ENCODE measurements around the gene TAS1R2. TPM values are rescaled to one million over a fixed set of nuclear protein-coding genes. Genes with fewer than 3 reads are reported as not detected.

Gene TAS1R2
- total and polyA plus RNA-seq, 2 experiments from 2014 or later: not detected

- peaks cover 3% of the 10 kb centered on the region for H3K27me3 Mint-ChIP-seq (ENCODE audit: insufficient read depth, low read depth, poor library complexity)
- H4K20me1 ChIP-seq (replicated peaks; ENCODE audit: insufficient read depth): no peaks in the 10 kb centered on the region
- no peaks in the 10 kb centered on the region for H3K9me2 ChIP-seq (ENCODE audit: insufficient read depth)
- peaks cover 5% of the 10 kb centered on the region; the same call in 1 of the 2 replicates for H3K4me1 ChIP-seq (ENCODE audit: insufficient read depth)
- H3K36me3 ChIP-seq (ENCODE audit: insufficient read depth): no peaks in the 10 kb centered on the region
- H3K4me3 Mint-ChIP-seq: no peak overlapping the region; the same call in 2 of the 3 replicates
- no peak overlapping the region for H3K4me3 ChIP-seq
- no peak for ATAC-seq
- no peaks in the 10 kb centered on the region for H3K4me1 Mint-ChIP-seq
- H3K79me2 ChIP-seq (replicated peaks; ENCODE audit: insufficient read depth): no peaks in the 10 kb centered on the region
- H3K27ac Mint-ChIP-seq: no peak overlapping the region
- DNase-seq (ENCODE audit: low spot score): no peak
- no peak for TF ChIP-seq ZNF331 (CRISPR knock-in tag; IDR thresholded peaks at IDR 0.05; ENCODE audit: low read depth)
- no peak for TF ChIP-seq NANOG (IDR thresholded peaks at IDR 0.05; ENCODE audit: borderline replicate concordance)
- TF ChIP-seq, protein P1, sequence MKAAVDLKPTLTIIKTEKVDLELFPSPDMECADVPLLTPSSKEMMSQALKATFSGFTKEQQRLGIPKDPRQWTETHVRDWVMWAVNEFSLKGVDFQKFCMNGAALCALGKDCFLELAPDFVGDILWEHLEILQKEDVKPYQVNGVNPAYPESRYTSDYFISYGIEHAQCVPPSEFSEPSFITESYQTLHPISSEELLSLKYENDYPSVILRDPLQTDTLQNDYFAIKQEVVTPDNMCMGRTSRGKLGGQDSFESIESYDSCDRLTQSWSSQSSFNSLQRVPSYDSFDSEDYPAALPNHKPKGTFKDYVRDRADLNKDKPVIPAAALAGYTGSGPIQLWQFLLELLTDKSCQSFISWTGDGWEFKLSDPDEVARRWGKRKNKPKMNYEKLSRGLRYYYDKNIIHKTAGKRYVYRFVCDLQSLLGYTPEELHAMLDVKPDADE (IDR thresholded peaks at IDR 0.05): no peak
- TF ChIP-seq, protein P2, sequence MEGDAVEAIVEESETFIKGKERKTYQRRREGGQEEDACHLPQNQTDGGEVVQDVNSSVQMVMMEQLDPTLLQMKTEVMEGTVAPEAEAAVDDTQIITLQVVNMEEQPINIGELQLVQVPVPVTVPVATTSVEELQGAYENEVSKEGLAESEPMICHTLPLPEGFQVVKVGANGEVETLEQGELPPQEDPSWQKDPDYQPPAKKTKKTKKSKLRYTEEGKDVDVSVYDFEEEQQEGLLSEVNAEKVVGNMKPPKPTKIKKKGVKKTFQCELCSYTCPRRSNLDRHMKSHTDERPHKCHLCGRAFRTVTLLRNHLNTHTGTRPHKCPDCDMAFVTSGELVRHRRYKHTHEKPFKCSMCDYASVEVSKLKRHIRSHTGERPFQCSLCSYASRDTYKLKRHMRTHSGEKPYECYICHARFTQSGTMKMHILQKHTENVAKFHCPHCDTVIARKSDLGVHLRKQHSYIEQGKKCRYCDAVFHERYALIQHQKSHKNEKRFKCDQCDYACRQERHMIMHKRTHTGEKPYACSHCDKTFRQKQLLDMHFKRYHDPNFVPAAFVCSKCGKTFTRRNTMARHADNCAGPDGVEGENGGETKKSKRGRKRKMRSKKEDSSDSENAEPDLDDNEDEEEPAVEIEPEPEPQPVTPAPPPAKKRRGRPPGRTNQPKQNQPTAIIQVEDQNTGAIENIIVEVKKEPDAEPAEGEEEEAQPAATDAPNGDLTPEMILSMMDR (conservative IDR thresholded peaks at IDR 0.05; ENCODE audit: low read depth in 2 of 2): 0 out of 4 replicates have a peak, but pooled peaks of 1 of the 2 experiments have one; percentile 5
- H3K4me2 ChIP-seq: no peak overlapping the region
- no peak overlapping the region for H3K27ac ChIP-seq (ENCODE audit: low read depth)
- H3K36me3 Mint-ChIP-seq (ENCODE audit: low read depth): peaks cover 8% of the 10 kb centered on the region; the same call in 2 of the 3 replicates
- no peaks in the 10 kb centered on the region for H3F3A ChIP-seq (replicated peaks; ENCODE audit: low read depth)
- H3K27me3 ChIP-seq (ENCODE audit: insufficient read depth): no peaks in the 10 kb centered on the region
- H3K9me3 Mint-ChIP-seq: no peaks in the 10 kb centered on the region
- no peak overlapping the region for H2AFZ ChIP-seq
These were observed 24.9 kb upstream of the TAS1R2 start for GRCh38 chr1:18884419-18884717.

GRCh38 chr1:18883636-18884418, 24.4 kb upstream of the TAS1R2 start:
- Mint-ChIP-seq H3K4me3 (no peak overlapping the region), H3K27ac (no peak overlapping the region), H3K27me3 (ENCODE audit: insufficient read depth, low read depth, poor library complexity) (peaks cover 3% of the 10 kb centered on the region), H3K36me3 (ENCODE audit: low read depth) (peaks cover 8% of the 10 kb centered on the region; the same call in 2 of the 3 replicates), H3K4me1 (no peaks in the 10 kb centered on the region), H3K9me3 (no peaks in the 10 kb centered on the region)
- DNase-seq (ENCODE audit: low spot score) (peak; percentile 93), ATAC-seq (peak; percentile 91)
- H3K79me2 ChIP-seq (replicated peaks; ENCODE audit: insufficient read depth): no peaks in the 10 kb centered on the region
- H3K36me3 ChIP-seq (ENCODE audit: insufficient read depth): no peaks in the 10 kb centered on the region
- H2AFZ ChIP-seq: no peak overlapping the region
- H3K9me2 ChIP-seq (ENCODE audit: insufficient read depth): no peaks in the 10 kb centered on the region
- H3F3A ChIP-seq (replicated peaks; ENCODE audit: low read depth): no peaks in the 10 kb centered on the region
- no peak overlapping the region for H3K4me3 ChIP-seq
- H3K4me1 ChIP-seq (ENCODE audit: insufficient read depth): peaks cover 5% of the 10 kb centered on the region; the same call in 1 of the 2 replicates
- H3K4me2 ChIP-seq: no peak overlapping the region
- no peaks in the 10 kb centered on the region for H4K20me1 ChIP-seq (replicated peaks; ENCODE audit: insufficient read depth)
- TF ChIP-seq, protein P2 (conservative IDR thresholded peaks at IDR 0.05; ENCODE audit: low read depth in 2 of 2): peak; percentile 78 to 89
- TF ChIP-seq NANOG (IDR thresholded peaks at IDR 0.05; ENCODE audit: borderline replicate concordance) (no peak), JUNB (IDR thresholded peaks at IDR 0.05; ENCODE audit: unreplicated experiment) (no peak), EZH2 (IDR thresholded peaks at IDR 0.05; ENCODE audit: low read depth, unreplicated experiment) (no peak), STAT1 (IDR thresholded peaks at IDR 0.05; ENCODE audit: unreplicated experiment) (no peak)
- H3K27ac ChIP-seq (ENCODE audit: low read depth): no peak overlapping the region
- H3K27me3 ChIP-seq (ENCODE audit: insufficient read depth): no peaks in the 10 kb centered on the region

Data from GM23338 (cell line).